Measurements from ENCODE around the gene FRMD8. TPM values are rescaled to one million over a fixed set of nuclear protein-coding genes. Genes with fewer than 3 reads are reported as not detected.

FRMD8 gene
- total and polyA plus RNA-seq, 2 experiments from 2014 or later = 7.0 to 35.4 TPM

DNA sequence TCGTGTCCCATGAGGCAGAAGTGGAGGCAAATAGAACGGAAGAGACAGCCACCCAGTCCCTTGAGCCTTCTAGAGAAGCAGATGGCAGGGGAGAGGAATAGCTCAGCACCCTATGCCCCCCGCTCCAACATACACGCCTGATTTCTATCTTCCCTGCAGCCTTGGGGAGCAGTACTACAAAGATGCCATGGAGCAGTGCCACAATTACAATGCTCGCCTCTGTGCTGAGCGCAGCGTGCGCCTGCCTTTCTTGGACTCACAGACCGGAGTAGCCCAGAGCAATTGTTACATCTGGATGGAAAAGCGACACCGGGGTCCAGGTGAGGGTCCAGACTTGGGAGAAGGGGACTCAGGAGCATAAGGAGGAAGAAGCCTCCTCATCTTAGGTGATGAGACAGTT lies 46.2 kb upstream of the FRMD8 start (continued):
- TF ChIP-seq, protein P1, sequence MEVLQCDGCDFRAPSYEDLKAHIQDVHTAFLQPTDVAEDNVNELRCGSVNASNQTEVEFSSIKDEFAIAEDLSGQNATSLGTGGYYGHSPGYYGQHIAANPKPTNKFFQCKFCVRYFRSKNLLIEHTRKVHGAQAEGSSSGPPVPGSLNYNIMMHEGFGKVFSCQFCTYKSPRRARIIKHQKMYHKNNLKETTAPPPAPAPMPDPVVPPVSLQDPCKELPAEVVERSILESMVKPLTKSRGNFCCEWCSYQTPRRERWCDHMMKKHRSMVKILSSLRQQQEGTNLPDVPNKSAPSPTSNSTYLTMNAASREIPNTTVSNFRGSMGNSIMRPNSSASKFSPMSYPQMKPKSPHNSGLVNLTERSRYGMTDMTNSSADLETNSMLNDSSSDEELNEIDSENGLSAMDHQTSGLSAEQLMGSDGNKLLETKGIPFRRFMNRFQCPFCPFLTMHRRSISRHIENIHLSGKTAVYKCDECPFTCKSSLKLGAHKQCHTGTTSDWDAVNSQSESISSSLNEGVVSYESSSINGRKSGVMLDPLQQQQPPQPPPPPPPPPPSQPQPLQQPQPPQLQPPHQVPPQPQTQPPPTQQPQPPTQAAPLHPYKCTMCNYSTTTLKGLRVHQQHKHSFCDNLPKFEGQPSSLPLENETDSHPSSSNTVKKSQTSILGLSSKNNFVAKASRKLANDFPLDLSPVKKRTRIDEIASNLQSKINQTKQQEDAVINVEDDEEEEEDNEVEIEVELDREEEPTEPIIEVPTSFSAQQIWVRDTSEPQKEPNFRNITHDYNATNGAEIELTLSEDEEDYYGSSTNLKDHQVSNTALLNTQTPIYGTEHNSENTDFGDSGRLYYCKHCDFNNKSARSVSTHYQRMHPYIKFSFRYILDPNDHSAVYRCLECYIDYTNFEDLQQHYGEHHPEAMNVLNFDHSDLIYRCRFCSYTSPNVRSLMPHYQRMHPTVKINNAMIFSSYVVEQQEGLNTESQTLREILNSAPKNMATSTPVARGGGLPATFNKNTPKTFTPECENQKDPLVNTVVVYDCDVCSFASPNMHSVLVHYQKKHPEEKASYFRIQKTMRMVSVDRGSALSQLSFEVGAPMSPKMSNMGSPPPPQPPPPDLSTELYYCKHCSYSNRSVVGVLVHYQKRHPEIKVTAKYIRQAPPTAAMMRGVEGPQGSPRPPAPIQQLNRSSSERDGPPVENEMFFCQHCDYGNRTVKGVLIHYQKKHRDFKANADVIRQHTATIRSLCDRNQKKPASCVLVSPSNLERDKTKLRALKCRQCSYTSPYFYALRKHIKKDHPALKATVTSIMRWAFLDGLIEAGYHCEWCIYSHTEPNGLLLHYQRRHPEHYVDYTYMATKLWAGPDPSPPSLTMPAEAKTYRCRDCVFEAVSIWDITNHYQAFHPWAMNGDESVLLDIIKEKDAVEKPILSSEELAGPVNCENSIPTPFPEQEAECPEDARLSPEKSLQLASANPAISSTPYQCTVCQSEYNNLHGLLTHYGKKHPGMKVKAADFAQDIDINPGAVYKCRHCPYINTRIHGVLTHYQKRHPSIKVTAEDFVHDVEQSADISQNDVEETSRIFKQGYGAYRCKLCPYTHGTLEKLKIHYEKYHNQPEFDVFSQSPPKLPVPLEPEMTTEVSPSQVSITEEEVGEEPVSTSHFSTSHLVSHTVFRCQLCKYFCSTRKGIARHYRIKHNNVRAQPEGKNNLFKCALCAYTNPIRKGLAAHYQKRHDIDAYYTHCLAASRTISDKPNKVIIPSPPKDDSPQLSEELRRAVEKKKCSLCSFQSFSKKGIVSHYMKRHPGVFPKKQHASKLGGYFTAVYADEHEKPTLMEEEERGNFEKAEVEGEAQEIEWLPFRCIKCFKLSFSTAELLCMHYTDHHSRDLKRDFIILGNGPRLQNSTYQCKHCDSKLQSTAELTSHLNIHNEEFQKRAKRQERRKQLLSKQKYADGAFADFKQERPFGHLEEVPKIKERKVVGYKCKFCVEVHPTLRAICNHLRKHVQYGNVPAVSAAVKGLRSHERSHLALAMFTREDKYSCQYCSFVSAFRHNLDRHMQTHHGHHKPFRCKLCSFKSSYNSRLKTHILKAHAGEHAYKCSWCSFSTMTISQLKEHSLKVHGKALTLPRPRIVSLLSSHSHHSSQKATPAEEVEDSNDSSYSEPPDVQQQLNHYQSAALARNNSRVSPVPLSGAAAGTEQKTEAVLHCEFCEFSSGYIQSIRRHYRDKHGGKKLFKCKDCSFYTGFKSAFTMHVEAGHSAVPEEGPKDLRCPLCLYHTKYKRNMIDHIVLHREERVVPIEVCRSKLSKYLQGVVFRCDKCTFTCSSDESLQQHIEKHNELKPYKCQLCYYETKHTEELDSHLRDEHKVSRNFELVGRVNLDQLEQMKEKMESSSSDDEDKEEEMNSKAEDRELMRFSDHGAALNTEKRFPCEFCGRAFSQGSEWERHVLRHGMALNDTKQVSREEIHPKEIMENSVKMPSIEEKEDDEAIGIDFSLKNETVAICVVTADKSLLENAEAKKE (CRISPR knock-in tag; IDR thresholded peaks at IDR 0.05) = no peak
- TF ChIP-seq ZNF114 (CRISPR knock-in tag; IDR thresholded peaks at IDR 0.05) = no peak

DNA sequence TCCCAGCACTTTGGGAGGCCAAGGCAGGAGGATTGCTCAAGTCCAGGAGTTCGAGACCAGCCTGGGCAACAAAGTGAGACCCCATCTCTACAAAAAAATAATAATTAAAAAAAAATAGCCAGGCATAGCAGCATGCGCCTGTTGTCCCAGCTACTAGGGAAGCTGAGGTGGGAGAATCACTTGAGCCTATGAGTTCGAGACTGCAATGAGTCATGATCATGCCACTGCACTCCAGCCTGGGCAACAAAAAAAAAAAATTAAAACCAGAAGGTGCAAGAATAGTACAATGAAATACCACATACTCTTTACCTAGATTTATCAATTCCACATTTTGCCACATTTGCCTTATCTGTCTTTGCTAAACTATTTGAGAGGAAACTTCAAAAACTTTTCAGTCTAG lies 44.6 kb upstream of the FRMD8 start:
- H3K9me3 Mint-ChIP-seq = no peaks in the 10 kb centered on the region; the same call in 2 of the 3 replicates
- Histone ChIP-seq H3K4me3 (no peak overlapping the region), H3K27ac (ENCODE audit: low read depth) (no peak overlapping the region), H3K4me2 (no peak overlapping the region), H3K4me1 (ENCODE audit: insufficient read depth) (no peaks in the 10 kb centered on the region), H3K79me2 (replicated peaks; ENCODE audit: insufficient read depth) (peaks cover 29% of the 10 kb centered on the region), H3F3A (replicated peaks; ENCODE audit: low read depth) (0 out of 2 replicates have a peak, but pooled peaks cover 3% of the 10 kb centered on the region), H2AFZ (no peak overlapping the region), H4K20me1 (replicated peaks; ENCODE audit: insufficient read depth) (peaks cover 10% of the 10 kb centered on the region), H3K36me3 (ENCODE audit: insufficient read depth) (peaks cover 39% of the 10 kb centered on the region), H3K27me3 (ENCODE audit: insufficient read depth) (no peaks in the 10 kb centered on the region), H3K9me2 (ENCODE audit: insufficient read depth) (no peaks in the 10 kb centered on the region)
- no peak for DNase-seq (ENCODE audit: low spot score)
- TF ChIP-seq EZH2 (IDR thresholded peaks at IDR 0.05; ENCODE audit: low read depth, unreplicated experiment) = no peak
- no peak for ATAC-seq
- peaks cover 71% of the 10 kb centered on the region for H3K36me3 Mint-ChIP-seq (ENCODE audit: low read depth)
- H3K27ac Mint-ChIP-seq = no peak overlapping the region
- H3K4me1 Mint-ChIP-seq = no peaks in the 10 kb centered on the region
- H3K4me3 Mint-ChIP-seq = no peak overlapping the region
- H3K27me3 Mint-ChIP-seq (ENCODE audit: insufficient read depth, low read depth, poor library complexity) = no peaks in the 10 kb centered on the region

DNA sequence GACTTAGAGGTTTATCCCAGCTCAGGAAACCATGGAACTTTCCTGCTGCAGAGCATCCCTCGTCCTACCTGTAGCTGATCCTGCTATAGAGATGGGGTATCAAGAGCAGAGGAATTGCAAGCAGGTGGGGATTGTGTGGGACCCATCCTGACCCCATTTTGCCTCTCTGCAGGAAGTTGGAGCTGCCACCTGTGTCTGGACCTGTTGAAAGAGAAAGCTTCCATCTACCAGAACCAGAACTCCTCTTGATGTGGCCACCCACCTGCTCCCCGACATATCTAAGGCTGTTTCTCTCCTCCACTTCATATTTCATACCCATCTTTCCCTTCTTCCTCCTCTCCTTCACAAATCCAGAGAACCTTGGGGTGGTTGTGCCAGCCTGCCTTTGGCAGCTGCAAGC lies 34.9 kb upstream of the FRMD8 start:
- Mint-ChIP-seq H3K27me3 (ENCODE audit: insufficient read depth, low read depth, poor library complexity) (peaks cover 20% of the 10 kb centered on the region), H3K4me1 (peaks cover 7% of the 10 kb centered on the region), H3K4me3 (no peak overlapping the region), H3K9me3 (no peaks in the 10 kb centered on the region), H3K27ac (no peak overlapping the region), H3K36me3 (ENCODE audit: low read depth) (peaks cover 53% of the 10 kb centered on the region)
- no peak overlapping the region for H2AFZ ChIP-seq
- DNase-seq (ENCODE audit: low spot score) (no peak), ATAC-seq (no peak)
- peaks cover 25% of the 10 kb centered on the region for H3F3A ChIP-seq (replicated peaks; ENCODE audit: low read depth)
- H3K27ac ChIP-seq (ENCODE audit: low read depth) = no peak overlapping the region
- H4K20me1 ChIP-seq (replicated peaks; ENCODE audit: insufficient read depth) = peaks cover 11% of the 10 kb centered on the region; the same call in 1 of the 2 replicates
- H3K27me3 ChIP-seq (ENCODE audit: insufficient read depth) = peaks cover 13% of the 10 kb centered on the region
- no peak overlapping the region for H3K4me3 ChIP-seq
- H3K79me2 ChIP-seq (replicated peaks; ENCODE audit: insufficient read depth) = no peaks in the 10 kb centered on the region
- H3K4me1 ChIP-seq (ENCODE audit: insufficient read depth) = peaks cover 6% of the 10 kb centered on the region; the same call in 1 of the 2 replicates
- H3K36me3 ChIP-seq (ENCODE audit: insufficient read depth) = peaks cover 40% of the 10 kb centered on the region
- no peak overlapping the region for H3K4me2 ChIP-seq
- no peaks in the 10 kb centered on the region for H3K9me2 ChIP-seq (ENCODE audit: insufficient read depth)
- TF ChIP-seq EZH2 (IDR thresholded peaks at IDR 0.05; ENCODE audit: low read depth, unreplicated experiment) (no peak), CREB1 (CRISPR knock-in tag; IDR thresholded peaks at IDR 0.05; ENCODE audit: low read depth) (no peak), ZNF114 (CRISPR knock-in tag; IDR thresholded peaks at IDR 0.05) (no peak), POLR2AphosphoS5 (IDR thresholded peaks at IDR 0.05; ENCODE audit: low read depth) (no peak), ZNF331 (CRISPR knock-in tag; IDR thresholded peaks at IDR 0.05; ENCODE audit: low read depth) (no peak)
- TF ChIP-seq, protein P2, sequence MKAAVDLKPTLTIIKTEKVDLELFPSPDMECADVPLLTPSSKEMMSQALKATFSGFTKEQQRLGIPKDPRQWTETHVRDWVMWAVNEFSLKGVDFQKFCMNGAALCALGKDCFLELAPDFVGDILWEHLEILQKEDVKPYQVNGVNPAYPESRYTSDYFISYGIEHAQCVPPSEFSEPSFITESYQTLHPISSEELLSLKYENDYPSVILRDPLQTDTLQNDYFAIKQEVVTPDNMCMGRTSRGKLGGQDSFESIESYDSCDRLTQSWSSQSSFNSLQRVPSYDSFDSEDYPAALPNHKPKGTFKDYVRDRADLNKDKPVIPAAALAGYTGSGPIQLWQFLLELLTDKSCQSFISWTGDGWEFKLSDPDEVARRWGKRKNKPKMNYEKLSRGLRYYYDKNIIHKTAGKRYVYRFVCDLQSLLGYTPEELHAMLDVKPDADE (IDR thresholded peaks at IDR 0.05) = no peak
- TF ChIP-seq, protein P3, sequence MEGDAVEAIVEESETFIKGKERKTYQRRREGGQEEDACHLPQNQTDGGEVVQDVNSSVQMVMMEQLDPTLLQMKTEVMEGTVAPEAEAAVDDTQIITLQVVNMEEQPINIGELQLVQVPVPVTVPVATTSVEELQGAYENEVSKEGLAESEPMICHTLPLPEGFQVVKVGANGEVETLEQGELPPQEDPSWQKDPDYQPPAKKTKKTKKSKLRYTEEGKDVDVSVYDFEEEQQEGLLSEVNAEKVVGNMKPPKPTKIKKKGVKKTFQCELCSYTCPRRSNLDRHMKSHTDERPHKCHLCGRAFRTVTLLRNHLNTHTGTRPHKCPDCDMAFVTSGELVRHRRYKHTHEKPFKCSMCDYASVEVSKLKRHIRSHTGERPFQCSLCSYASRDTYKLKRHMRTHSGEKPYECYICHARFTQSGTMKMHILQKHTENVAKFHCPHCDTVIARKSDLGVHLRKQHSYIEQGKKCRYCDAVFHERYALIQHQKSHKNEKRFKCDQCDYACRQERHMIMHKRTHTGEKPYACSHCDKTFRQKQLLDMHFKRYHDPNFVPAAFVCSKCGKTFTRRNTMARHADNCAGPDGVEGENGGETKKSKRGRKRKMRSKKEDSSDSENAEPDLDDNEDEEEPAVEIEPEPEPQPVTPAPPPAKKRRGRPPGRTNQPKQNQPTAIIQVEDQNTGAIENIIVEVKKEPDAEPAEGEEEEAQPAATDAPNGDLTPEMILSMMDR (conservative IDR thresholded peaks at IDR 0.05; ENCODE audit: low read depth in 2 of 2) = no peak
